Esophagus squamous epithelium (tissue), 5 donors: ENCODE measurements around the gene MEGF6. TPM values are rescaled to one million over a fixed set of nuclear protein-coding genes. Genes with fewer than 3 reads are reported as not detected.

Experiments used
- DNase-seq: peaks from one replicate; lab custom pipeline; 2025; lab: John Stamatoyannopoulos, UW
- H3K27ac ChIP-seq, 4 donors: fragments of 200-600 bp; sonication (generic); one replicate each; pipeline ENCODE4 v1.5.1; 2016 to 2019; ENCODE audit warnings: mild to moderate bottlenecking in 1 of 4
- H3K27me3 ChIP-seq, 4 donors: fragments of 200-600 bp; sonication (generic); 1 replicate in 3 of 4; 2 replicates in 1 of 4; pipeline versions ENCODE4 v1.5.1 to v1.6.0; 2017 to 2021; ENCODE audit warnings: antibody characterized with exemption in 1 of 4
- H3K36me3 ChIP-seq, 3 donors: fragments of 200-600 bp; sonication (generic); one replicate each; pipeline ENCODE4 v1.5.1; 2016 to 2019
- H3K4me1 ChIP-seq, 3 donors: fragments of 200-600 bp; sonication (generic); one replicate each; pipeline ENCODE4 v1.5.1; 2017 to 2019
- H3K4me3 ChIP-seq, 4 donors: fragments of 200-600 bp; sonication (generic); 1 replicate in 3 of 4; 2 replicates in 1 of 4; pipeline ENCODE4 v1.5.1; 2016 to 2019; ENCODE audit warnings: mild to moderate bottlenecking in 2 of 4, moderate library complexity in 1 of 4
- H3K9me3 ChIP-seq, 3 donors: fragments of 200-600 bp; sonication (generic); one replicate each; pipeline ENCODE4 v1.5.1; 2016 to 2019
- CTCF ChIP-seq, 6 experiments: fragments of 450-650 bp in 4 of 6; fragments of 200-600 bp in 2 of 6; sonication (generic) in 2 of 6; IDR thresholded peaks; one replicate each; pipeline ENCODE4 v1.5.1; 2016 to 2019; ENCODE audit warnings: antibody characterized with exemption in 6 of 6, mild to moderate bottlenecking in 4 of 6, moderate library complexity in 4 of 6
- POLR2A ChIP-seq, 4 donors: fragments of 450-650 bp; IDR thresholded peaks; one replicate each; pipeline ENCODE4 v1.6.1; 2017; ENCODE audit warnings: antibody characterized with exemption in 4 of 4, mild to moderate bottlenecking in 4 of 4, moderate library complexity in 3 of 4
- WGBS, 2 donors: methylation state at CpG; one replicate each; pipeline ENCODE4 v1.1.5; 2018; 5-methylcytosine and 5-hydroxymethylcytosine counted together
- intact Hi-C: fragments of 100-400 bp; cut with DNase I; formaldehyde crosslinking; loops from one replicate; pipeline ENCODE4 v1.15.0; 2022
- total RNA-seq, 4 donors: library from RNA; depleted of rRNA; stranded (reverse); fragments of >200 nt; gene quantifications; one replicate each; pipeline ENCODE4 v1.1.0, GENCODE V29; 2016
- donor health status: DM: yes; HTN: yes; CAD: no.

Gene MEGF6
- total RNA-seq, 4 donors from 2014 or later, result 8.8 to 27.1 (median 16.8) TPM

GRCh38 chr1:3537359-3537758, 73.9 kb downstream of the MEGF6 start:
- H3K4me1 ChIP-seq, result peaks cover 10 to 70% (median 27%) of the 10 kb centered on the region in 3 donors
- 88 to 94% methylated on average over 5 to 14 of the region's 16 CpGs for WGBS, 2 donors
- intact Hi-C loops, result no loop called here
- peaks cover 0 to under 1% (median 0%) of the 10 kb centered on the region in 4 donors for H3K27me3 ChIP-seq
- H3K4me3 ChIP-seq, result no peak overlapping the region
- TF ChIP-seq POLR2A (IDR thresholded peaks at IDR 0.05) (no peak), CTCF (IDR thresholded peaks at IDR 0.05) (no peak)
- no peak for DNase-seq
- H3K9me3 ChIP-seq, result no peaks in the 10 kb centered on the region
- no peaks in the 10 kb centered on the region for H3K36me3 ChIP-seq
- no peak overlapping the region for H3K27ac ChIP-seq

- H3K27ac ChIP-seq, result no peak overlapping the region
- intact Hi-C loops, result no loop called here
- H3K27me3 ChIP-seq, result no peaks in the 10 kb centered on the region
- WGBS, 2 donors, result 85% methylated on average over 11 of the region's 27 CpGs; no CpG with 5 or more reads in 1 of the 2 donors
- H3K4me3 ChIP-seq, result no peak overlapping the region
- H3K9me3 ChIP-seq, result no peaks in the 10 kb centered on the region
- no peak for DNase-seq
- no peak for TF ChIP-seq POLR2A (IDR thresholded peaks at IDR 0.05)
- no peak for TF ChIP-seq CTCF (IDR thresholded peaks at IDR 0.05)
- H3K4me1 ChIP-seq, result peaks cover 10 to 70% (median 30%) of the 10 kb centered on the region in 3 donors
- no peaks in the 10 kb centered on the region for H3K36me3 ChIP-seq
Observed at GRCh38 chr1:3536420-3537195, 74.7 kb downstream of the MEGF6 start.

- TF ChIP-seq CTCF (IDR thresholded peaks at IDR 0.05), result no peak
- no peak for TF ChIP-seq POLR2A (IDR thresholded peaks at IDR 0.05)
- WGBS, 2 donors, result 80 to 96% methylated on average over 5 of the region's 12 CpGs
- no peak for DNase-seq
- H3K9me3 ChIP-seq, result no peaks in the 10 kb centered on the region
- H3K27me3 ChIP-seq, result no peaks in the 10 kb centered on the region
- H3K36me3 ChIP-seq, result no peaks in the 10 kb centered on the region
- intact Hi-C loops, result no loop called here
- H3K4me1 ChIP-seq, result peaks cover 17 to 70% (median 31%) of the 10 kb centered on the region in 3 donors
- no peak overlapping the region for H3K27ac ChIP-seq
- H3K4me3 ChIP-seq, result no peak overlapping the region
Observed at GRCh38 chr1:3535732-3536131, 75.6 kb downstream of the MEGF6 start.

GRCh38 chr1:3534803-3535637, 76.3 kb downstream of the MEGF6 start:
- no peak for TF ChIP-seq POLR2A (IDR thresholded peaks at IDR 0.05)
- TF ChIP-seq CTCF (IDR thresholded peaks at IDR 0.05), result no peak
- DNase-seq, result no peak
- 48 to 60% methylated on average over 6 to 11 of the region's 17 CpGs for WGBS, 2 donors
- Histone ChIP-seq H3K9me3 (no peaks in the 10 kb centered on the region), H3K36me3 (no peaks in the 10 kb centered on the region), H3K27me3 (no peaks in the 10 kb centered on the region), H3K4me1 (peaks cover 24 to 70% (median 35%) of the 10 kb centered on the region in 3 donors), H3K4me3 (no peak overlapping the region), H3K27ac (no peak overlapping the region)
- intact Hi-C loops, result no loop called here
